H1 (cell line): ENCODE measurements around the gene GSPT1. TPM values are rescaled to one million over a fixed set of nuclear protein-coding genes. Genes with fewer than 3 reads are reported as not detected.

Experiments used
- CTCF ChIA-PET: fragments of 300-600 bp; sonication (Branson Sonifier 250); formaldehyde crosslinking; loops from one replicate; lab custom pipeline; 2021; ENCODE audit not compliant: partially characterized antibody; lab: Charles Lee
- POLR2A ChIA-PET: fragments of 300-600 bp; sonication (Branson Sonifier 250); formaldehyde crosslinking; loops from one replicate; lab custom pipeline; 2021; ENCODE audit warnings: inconsistent platforms; ENCODE audit not compliant: partially characterized antibody; lab: Charles Lee
- DNase-seq, 2 experiments: peaks; one replicate each; pipeline versions ENCODE4 v3.0.0 to v3.0.0-alpha.2; 2010 to 2022; ENCODE audit warnings: low spot score in 2 of 2, low read depth in 1 of 2, mixed read lengths in 1 of 2
- FAIRE-seq: peaks from 2 replicates; lab custom pipeline; 2011; peaks lifted over from hg19 to GRCh38; lab: Jason Lieb, UNC
- H2AFZ ChIP-seq: 2 replicates; pipeline ENCODE4 v1.8.1; 2012; ENCODE audit warnings: low read length, inconsistent platforms
- H2AK5ac ChIP-seq: 2 replicates; pipeline ENCODE4 v1.6.1; 2013; ENCODE audit warnings: low read depth, low read length
- H2BK120ac ChIP-seq: replicated peaks from 2 replicates; pipeline ENCODE3; 2013; ENCODE audit warnings: low read depth, low read length, inconsistent platforms
- H2BK12ac ChIP-seq: 2 replicates; pipeline ENCODE4 v1.6.1; 2013; ENCODE audit warnings: low read depth, low read length
- H2BK15ac ChIP-seq: 2 replicates; pipeline ENCODE4 v1.6.1; 2013; ENCODE audit warnings: low read length
- H2BK20ac ChIP-seq: 2 replicates; pipeline ENCODE4 v1.6.1; 2013; ENCODE audit warnings: low read length
- H2BK5ac ChIP-seq: 2 replicates; pipeline ENCODE4 v1.6.1; 2013; ENCODE audit warnings: low read depth, low read length
- H3K14ac ChIP-seq: 2 replicates; pipeline ENCODE4 v1.6.1; 2013; ENCODE audit warnings: inconsistent platforms; ENCODE audit not compliant: insufficient read length
- H3K18ac ChIP-seq: 2 replicates; pipeline ENCODE4 v1.6.1; 2013; ENCODE audit warnings: low read length; ENCODE audit errors: extremely low read depth
- H3K23ac ChIP-seq: 2 replicates; pipeline ENCODE4 v1.6.1; 2013; ENCODE audit warnings: inconsistent platforms; ENCODE audit not compliant: insufficient read length
- H3K23me2 ChIP-seq: 2 replicates; pipeline ENCODE4 v1.6.1; 2013; ENCODE audit warnings: low read depth, low read length
- H3K27ac ChIP-seq: 2 replicates; pipeline ENCODE4 v1.6.1; 2011; ENCODE audit warnings: low read depth, low read length, inconsistent platforms
- H3K27me3 ChIP-seq, 4 experiments: replicated peaks in 1 of 4; 1 replicate in 1 of 4; 2 replicates in 3 of 4; pipeline versions ENCODE4 v1.6.1 to v1.8.1; 2011 to 2013; ENCODE audit warnings: low read length in 3 of 4, mild to moderate bottlenecking in 3 of 4, inconsistent platforms in 2 of 4, mixed read lengths in 2 of 4, moderate library complexity in 1 of 4; ENCODE audit not compliant: control insufficient read depth in 3 of 4, insufficient read depth in 3 of 4; ENCODE audit errors: extremely low read depth in 1 of 4
- H3K36me3 ChIP-seq, 4 experiments: 2 replicates each; pipeline versions ENCODE4 v1.6.1 to v1.8.1; 2011 to 2013; ENCODE audit warnings: mild to moderate bottlenecking in 4 of 4, low read length in 3 of 4, moderate library complexity in 2 of 4, control low read depth in 1 of 4, inconsistent platforms in 1 of 4; ENCODE audit not compliant: insufficient read depth in 4 of 4, control insufficient read depth in 2 of 4
- H3K4ac ChIP-seq: replicated peaks from 2 replicates; pipeline ENCODE3; 2013; ENCODE audit warnings: low read length, low read depth, mixed read lengths, inconsistent platforms; ENCODE audit not compliant: insufficient read length
- H3K4me1 ChIP-seq, 4 experiments: replicated peaks in 1 of 4; 1 replicate in 1 of 4; 2 replicates in 3 of 4; pipeline versions ENCODE4 v1.6.1 to v1.8.1; 2011 to 2013; ENCODE audit warnings: low read length in 3 of 4, inconsistent platforms in 2 of 4, mixed read lengths in 1 of 4; ENCODE audit not compliant: insufficient read depth in 4 of 4, control insufficient read depth in 3 of 4
- H3K4me2 ChIP-seq, 2 experiments: 2 replicates each; pipeline versions ENCODE4 v1.6.1 to v1.8.1; 2011 to 2013; ENCODE audit warnings: low read depth in 2 of 2, low read length in 2 of 2, control low read depth in 1 of 2, inconsistent platforms in 1 of 2, mild to moderate bottlenecking in 1 of 2; ENCODE audit not compliant: insufficient read depth in 1 of 2
- H3K4me3 ChIP-seq, 4 experiments: fragments of 200-600, 300-600 bp in 1 of 4; sonication (generic), shearing (Covaris generic), sonication (Bioruptor Twin) in 1 of 4; 2 replicates each; pipeline versions ENCODE4 v1.5.1 to v1.8.1; 2011 to 2016; ENCODE audit warnings: low read length in 4 of 4, low read depth in 3 of 4, control low read depth in 2 of 4, inconsistent platforms in 2 of 4, mild to moderate bottlenecking in 2 of 4, mixed read lengths in 1 of 4, moderate library complexity in 1 of 4; ENCODE audit not compliant: insufficient read depth in 2 of 4; ENCODE audit errors: extremely low read depth in 1 of 4
- H3K56ac ChIP-seq: replicated peaks from 2 replicates; pipeline ENCODE3; 2013; ENCODE audit warnings: low read depth, mild to moderate bottlenecking, mixed read lengths, low read length, inconsistent platforms; ENCODE audit not compliant: insufficient read length
- H3K79me1 ChIP-seq: 2 replicates; pipeline ENCODE4 v1.6.1; 2013; ENCODE audit warnings: low read depth, low read length, control low read depth
- H3K79me2 ChIP-seq, 2 experiments: 2 replicates each; pipeline versions ENCODE4 v1.6.1 to v1.8.1; 2012 to 2013; ENCODE audit warnings: low read length in 2 of 2, mild to moderate bottlenecking in 2 of 2, inconsistent platforms in 1 of 2; ENCODE audit not compliant: insufficient read depth in 2 of 2, control insufficient read depth in 1 of 2
- H3K9ac ChIP-seq, 4 experiments: replicated peaks in 1 of 4; 1 replicate in 1 of 4; 2 replicates in 3 of 4; pipeline versions ENCODE4 v1.6.1 to v1.8.1; 2011 to 2013; ENCODE audit warnings: low read depth in 3 of 4, low read length in 3 of 4, control low read depth in 2 of 4, mild to moderate bottlenecking in 2 of 4, moderate library complexity in 2 of 4, inconsistent platforms in 1 of 4; ENCODE audit errors: extremely low read depth in 1 of 4
- H3K9me3 ChIP-seq, 2 experiments: 2 replicates each; pipeline versions ENCODE4 v1.6.1 to v1.8.1; 2012 to 2013; ENCODE audit warnings: mild to moderate bottlenecking in 2 of 2, moderate library complexity in 2 of 2, control low read depth in 1 of 2, inconsistent platforms in 1 of 2, low read depth in 1 of 2, low read length in 1 of 2, mixed read lengths in 1 of 2; ENCODE audit not compliant: insufficient read depth in 2 of 2
- H4K20me1 ChIP-seq, 2 experiments: replicated peaks in 1 of 2; 2 replicates each; pipeline versions ENCODE3 to v1.8.1; 2011 to 2013; ENCODE audit warnings: inconsistent platforms in 2 of 2, low read length in 2 of 2, mild to moderate bottlenecking in 1 of 2; ENCODE audit not compliant: insufficient read depth in 2 of 2, control insufficient read depth in 1 of 2
- H4K5ac ChIP-seq: 2 replicates; pipeline ENCODE4 v1.6.1; 2013; ENCODE audit warnings: low read length, low read depth, mixed read lengths, inconsistent platforms; ENCODE audit not compliant: insufficient read length
- H4K8ac ChIP-seq: 2 replicates; pipeline ENCODE4 v1.8.0; 2013; ENCODE audit warnings: mild to moderate bottlenecking, moderate library complexity, low read length, inconsistent platforms; ENCODE audit not compliant: insufficient read depth; ENCODE audit errors: extremely low read depth
- H4K91ac ChIP-seq: replicated peaks from 2 replicates; pipeline ENCODE3; 2013; ENCODE audit warnings: low read length, mixed read lengths, inconsistent platforms; ENCODE audit not compliant: insufficient read length
- POLR2AphosphoS5 ChIP-seq: IDR thresholded peaks from 2 replicates; pipeline ENCODE4 v1.6.1; 2011; ENCODE audit warnings: low read depth, low read length
- RAD21 ChIP-seq, 2 experiments: IDR thresholded peaks in 1 of 2; conservative IDR thresholded peaks in 1 of 2; 2 replicates each; pipeline ENCODE4 v1.6.1; 2011; ENCODE audit warnings: low read depth in 2 of 2, low read length in 2 of 2, improper control_type of control experiment in 1 of 2, inconsistent platforms in 1 of 2, mild to moderate bottlenecking in 1 of 2, moderate library complexity in 1 of 2
- SIRT6 ChIP-seq: IDR thresholded peaks from one replicate; pipeline ENCODE4 v1.7.1; 2012; ENCODE audit warnings: low read length, inconsistent platforms
- WGBS, 2 experiments: shearing (Covaris generic) in 1 of 2; methylation state at CpG; one replicate each; pipeline versions ENCODE4 v1.1.6 to v1.1.7; 2013 to 2015; ENCODE audit warnings: low lambda C conversion rate in 2 of 2, mixed read lengths in 2 of 2, inconsistent platforms in 1 of 2, low coverage in 1 of 2, missing lambda C conversion rate in 1 of 2; ENCODE audit not compliant: insufficient replicate concordance in 2 of 2, insufficient coverage in 1 of 2, insufficient read length in 1 of 2; ENCODE audit errors: extremely low coverage in 1 of 2, missing lambda C conversion rate in 1 of 2; 5-methylcytosine and 5-hydroxymethylcytosine counted together
- polyA plus RNA-seq, 7 experiments: library from polyadenylated mRNA; depleted of rRNA in 3 of 7; stranded (reverse) in 5 of 7; unstranded in 2 of 7; fragments of >200 nt in 5 of 7; fragments of 200-250 nt in 2 of 7; gene quantifications; 1 replicate in 5 of 7; 2 replicates in 1 of 7; 4 replicates in 1 of 7; pipeline versions ENCODE4 v1.2.1 to v1.2.3, GENCODE V29; 2011 to 2013; ENCODE audit warnings: missing spikeins in 2 of 7, mixed read lengths in 2 of 7
- total RNA-seq: library from RNA; stranded (reverse); fragmentation: NEBNext Ultra II Directional; extraction: Animal tissue kit (Norgen Biotek cat#: 25700); gene quantifications from 2 replicates; pipeline ENCODE4 v1.2.1, GENCODE V29; 2021

The GSPT1 gene
- total and polyA plus RNA-seq, 2 of the 8 experiments (the other 6 are each of a cell fraction or from before 2014, with no cell fraction given) = 51.0 to 204 TPM

DNA sequence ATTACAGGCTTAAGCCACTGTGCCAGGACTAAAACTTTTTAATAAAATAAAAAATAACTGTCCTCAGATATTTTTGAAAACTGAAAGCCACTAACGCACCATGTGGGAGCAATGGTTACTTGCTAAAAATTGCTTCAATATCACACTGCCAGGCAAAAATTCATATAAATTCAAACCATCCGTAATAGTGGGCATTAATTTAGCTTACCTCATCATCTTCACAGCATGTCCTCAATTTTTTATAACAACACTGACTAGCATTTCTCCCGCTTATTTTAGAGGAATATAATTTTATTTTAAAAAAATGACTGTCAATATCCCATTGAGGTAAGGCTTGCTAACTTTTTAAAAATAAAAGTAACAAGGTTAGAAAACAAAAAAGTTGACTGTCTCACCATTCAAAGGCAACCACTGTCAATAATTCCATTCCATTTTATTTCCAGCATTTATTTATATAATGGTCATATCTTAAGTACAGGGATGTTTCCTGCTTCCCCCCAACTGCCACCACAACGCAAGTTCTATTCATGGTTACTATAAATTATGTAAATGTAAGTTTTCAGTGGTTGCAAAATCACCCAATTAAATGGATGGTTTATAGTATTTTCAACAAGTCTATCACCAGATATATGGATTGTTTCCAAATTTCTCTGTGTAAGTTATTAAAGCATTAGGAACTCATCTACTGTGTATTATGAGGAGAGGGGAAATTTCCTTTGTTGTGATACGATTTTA lies 25.4 kb downstream of the GSPT1 start:
- WGBS, 2 experiments = 92% methylated on average over 5 of the region's 5 CpGs; no CpG with 5 or more reads in 1 of the 2 experiments
- no peak for DNase-seq
- CTCF ChIA-PET = interaction anchor here (1.0 kb wide), 1 partner anchor 24 kb away, joined by 4 read pairs; no protein-coding TSS in a partner anchor

More for the DNA sequence above, 25.4 kb downstream of the GSPT1 start:
- Histone ChIP-seq H3K27me3 (no peaks in the 10 kb centered on the region), H3K14ac (no peak overlapping the region), H2AFZ (no peak overlapping the region), H3K18ac (no peak overlapping the region), H3K79me2 (no peaks in the 10 kb centered on the region), H4K91ac (no peak overlapping the region), H3K27ac (no peak overlapping the region), H2BK15ac (no peak overlapping the region), H2AK5ac (no peak overlapping the region), H3K36me3 (peaks cover 12 to 66% (median 35%) of the 10 kb centered on the region in 4 experiments; a peak in 7 of 8 replicates), H4K20me1 (no peaks in the 10 kb centered on the region), H4K8ac (no peak overlapping the region), H3K23me2 (no peaks in the 10 kb centered on the region), H2BK5ac (no peak overlapping the region), H4K5ac (no peak overlapping the region), H3K4me1 (no peaks in the 10 kb centered on the region), H3K79me1 (no peaks in the 10 kb centered on the region; the same call in 1 of the 2 replicates), H3K9me3 (no peaks in the 10 kb centered on the region), H3K4me3 (no peak overlapping the region), H3K4me2 (no peak overlapping the region), H3K23ac (no peak overlapping the region), H3K9ac (no peak overlapping the region), H2BK120ac (no peak overlapping the region), H3K4ac (no peak overlapping the region), H2BK12ac (no peak overlapping the region), H2BK20ac (no peak overlapping the region), H3K56ac (no peak overlapping the region)
- TF ChIP-seq POLR2AphosphoS5 (no peak), SIRT6 (no peak), RAD21 (IDR thresholded peaks at IDR 0.05 in 1 of 2, conservative IDR thresholded peaks at IDR 0.05 in 1 of 2; ENCODE audit: low read depth in 2 of 2, low read length in 2 of 2) (no peak)
- POLR2A ChIA-PET = interaction anchor here (0.9 to 1.6 kb wide), 2 partner anchors 21 to 26 kb away, joined by 3 read pairs; no protein-coding TSS in a partner anchor
- no peak for FAIRE-seq
